SK-N-MC (cell line): ENCODE results near the gene MAP7D1.
A peak's percentile ranks its signal among the peaks of the same experiment; 100 is the strongest.

Experiments used
- DNase-seq: peaks from one replicate; pipeline ENCODE4 v3.0.0-alpha.2; 2011; ENCODE audit warnings: low read depth, low spot score
- H3K27ac ChIP-seq: fragments of 200-600 bp; sonication (generic); 2 replicates; pipeline ENCODE4 v1.5.1; 2016; ENCODE audit warnings: mixed run types
- H3K36me3 ChIP-seq: fragments of 200-600 bp; sonication (generic); 2 replicates; pipeline ENCODE4 v1.6.1; 2017; ENCODE audit warnings: antibody characterized with exemption, low read length, mixed read lengths; ENCODE audit not compliant: insufficient read depth
- H3K4me3 ChIP-seq: fragments of 200-600 bp; sonication (generic); 2 replicates; pipeline ENCODE4 v1.5.1; 2016
- H3K9ac ChIP-seq: fragments of 200-600 bp; sonication (generic); 2 replicates; pipeline ENCODE4 v1.8.0; 2017; ENCODE audit warnings: mixed run types, mixed read lengths; ENCODE audit not compliant: insufficient read length
- H3K9me3 ChIP-seq: fragments of 200-600 bp; sonication (generic); 2 replicates; pipeline ENCODE4 v1.6.1; 2017; ENCODE audit warnings: low read depth, mild to moderate bottlenecking, antibody characterized with exemption, low read length, moderate library complexity, mixed read lengths
- EZH2 ChIP-seq: fragments of 200-600 bp; sonication (generic); IDR thresholded peaks from one replicate; pipeline ENCODE4 v1.6.1; 2017; ENCODE audit warnings: antibody characterized with exemption
- FOXP2 ChIP-seq: optimal IDR thresholded peaks from 2 replicates; pipeline ENCODE3; 2011; ENCODE audit warnings: mild to moderate bottlenecking, moderate library complexity; ENCODE audit not compliant: insufficient read depth; ENCODE audit errors: extremely low read length, control extremely low read depth
- POLR2AphosphoS5 ChIP-seq: IDR thresholded peaks from 2 replicates; pipeline ENCODE4 v1.6.1; 2012; ENCODE audit warnings: mild to moderate bottlenecking, low read depth, low read length, borderline replicate concordance

The MAP7D1 gene

GRCh38 chr1:36155408-36156328 is at the start of gene MAP7D1:
Gene MAP7D1, plus strand, starts transcription at chr1:36156160. Its CDS starts 258 bp downstream, at chr1:36156418.
- peak within 1 kb of the TSS; percentile 98 for H3K4me3 ChIP-seq
- peak within 1 kb of the TSS; percentile 89 for H3K27ac ChIP-seq
- peaks cover 9% of the 10 kb centered on the region; the same call in 1 of the 2 replicates for H3K36me3 ChIP-seq
- H3K9ac ChIP-seq: peak within 1 kb of the TSS; percentile 88
- no peak for DNase-seq
- TF ChIP-seq FOXP2 (no peak), POLR2AphosphoS5 (peak; percentile 91), EZH2 (no peak)
- H3K9me3 ChIP-seq: no peaks in the 10 kb centered on the region

GRCh38 chr1:36106269-36106668 is 49.7 kb upstream of the MAP7D1 start:
- H3K9ac ChIP-seq: no peak overlapping the region
- H3K36me3 ChIP-seq: no peaks in the 10 kb centered on the region
- H3K9me3 ChIP-seq: no peaks in the 10 kb centered on the region
- DNase-seq: no peak
- no peak for TF ChIP-seq FOXP2
- no peak for TF ChIP-seq EZH2
- TF ChIP-seq POLR2AphosphoS5: no peak
- no peak overlapping the region for H3K4me3 ChIP-seq
- no peak overlapping the region for H3K27ac ChIP-seq

DNA sequence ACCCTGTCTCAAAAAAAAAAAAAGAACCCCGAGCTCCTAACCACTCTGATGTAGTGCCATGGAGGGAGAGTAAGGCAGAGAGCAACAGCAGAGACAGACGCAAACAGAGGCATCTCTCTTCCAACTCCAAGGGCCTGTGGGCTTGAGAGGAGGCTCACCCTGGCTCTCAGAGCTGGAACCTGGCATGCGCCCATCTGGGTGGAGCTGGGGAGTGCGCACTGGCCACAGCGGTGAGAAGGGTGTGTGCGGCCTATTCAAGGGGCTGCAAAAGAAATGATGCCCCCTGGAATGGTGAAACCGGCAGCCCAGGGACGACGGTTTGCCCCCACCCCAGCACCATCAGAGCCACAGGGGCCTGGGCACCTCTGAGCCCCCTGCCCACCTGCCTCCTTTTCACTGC is 48.6 kb upstream of the MAP7D1 start:
- no peak for DNase-seq
- H3K4me3 ChIP-seq: no peak overlapping the region
- no peaks in the 10 kb centered on the region for H3K9me3 ChIP-seq
- H3K36me3 ChIP-seq: no peaks in the 10 kb centered on the region
- H3K9ac ChIP-seq: no peak overlapping the region
- TF ChIP-seq EZH2 (no peak), POLR2AphosphoS5 (no peak), FOXP2 (no peak)
- no peak overlapping the region for H3K27ac ChIP-seq

DNA sequence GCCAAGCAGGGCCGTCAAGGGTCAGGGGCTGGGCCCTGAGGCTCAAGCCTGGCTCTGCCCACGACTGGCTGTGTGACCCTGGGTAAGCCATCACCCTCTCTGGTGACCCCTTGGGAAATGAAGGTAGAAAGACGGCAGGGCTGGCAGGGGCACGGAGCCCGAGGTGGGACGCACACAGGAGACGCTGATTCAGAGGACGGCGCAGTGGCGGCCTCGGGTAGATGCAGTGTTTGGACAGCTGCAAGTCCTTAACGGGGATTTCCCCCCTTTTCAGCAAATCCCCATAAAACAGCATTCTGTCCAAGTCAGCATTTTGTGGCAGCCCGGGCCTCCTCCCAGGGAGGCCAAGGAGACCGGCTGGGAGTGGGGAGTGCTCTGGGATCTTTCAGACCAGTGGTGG is 47.6 kb upstream of the MAP7D1 start:
- Histone ChIP-seq H3K36me3 (no peaks in the 10 kb centered on the region), H3K9me3 (no peaks in the 10 kb centered on the region), H3K9ac (no peak overlapping the region), H3K27ac (peak overlapping the region; percentile 51; the same call in 1 of the 2 replicates), H3K4me3 (peak overlapping the region; percentile 51)
- TF ChIP-seq EZH2: no peak
- peak; percentile 36; the same call in 1 of the 2 replicates for TF ChIP-seq POLR2AphosphoS5
- TF ChIP-seq FOXP2: no peak
- DNase-seq: no peak

DNA sequence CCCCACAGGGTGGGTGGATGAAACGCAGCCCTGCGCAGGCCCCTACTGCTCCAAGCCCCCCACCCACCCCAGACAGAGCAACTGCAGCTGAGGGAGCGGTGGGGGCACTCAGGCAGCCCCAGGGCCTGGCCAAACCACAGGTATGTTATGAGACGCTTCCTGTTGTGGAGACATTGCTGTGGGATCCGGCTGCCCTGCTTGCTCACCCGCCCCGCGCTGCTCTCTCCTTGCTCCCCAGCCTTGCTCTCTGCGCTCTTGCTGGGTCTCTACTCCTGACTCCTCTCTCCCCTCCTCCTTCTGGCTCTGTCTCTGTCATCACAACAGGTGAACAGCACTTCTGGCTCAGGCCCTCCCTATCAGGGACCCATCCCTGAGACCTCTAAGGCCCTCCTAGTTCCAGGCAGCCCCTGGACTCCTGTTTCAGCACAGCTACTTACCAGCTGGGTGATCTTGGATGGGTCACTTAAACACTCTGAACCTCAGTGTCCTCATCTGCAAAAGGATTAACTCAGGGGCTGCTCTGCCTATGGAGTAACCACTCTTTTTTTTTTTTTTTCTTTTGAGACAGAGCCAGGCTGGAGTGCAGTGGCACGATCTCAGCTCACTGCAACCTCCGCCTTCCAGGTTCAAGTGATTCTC is 46.8 kb upstream of the MAP7D1 start:
- peak overlapping the region; percentile 51 for H3K27ac ChIP-seq
- no peak overlapping the region for H3K9ac ChIP-seq
- H3K36me3 ChIP-seq: no peaks in the 10 kb centered on the region
- no peak for DNase-seq
- H3K4me3 ChIP-seq: peak overlapping the region; percentile 51
- no peaks in the 10 kb centered on the region for H3K9me3 ChIP-seq
- TF ChIP-seq FOXP2: no peak
- no peak for TF ChIP-seq EZH2
- no peak for TF ChIP-seq POLR2AphosphoS5

DNA sequence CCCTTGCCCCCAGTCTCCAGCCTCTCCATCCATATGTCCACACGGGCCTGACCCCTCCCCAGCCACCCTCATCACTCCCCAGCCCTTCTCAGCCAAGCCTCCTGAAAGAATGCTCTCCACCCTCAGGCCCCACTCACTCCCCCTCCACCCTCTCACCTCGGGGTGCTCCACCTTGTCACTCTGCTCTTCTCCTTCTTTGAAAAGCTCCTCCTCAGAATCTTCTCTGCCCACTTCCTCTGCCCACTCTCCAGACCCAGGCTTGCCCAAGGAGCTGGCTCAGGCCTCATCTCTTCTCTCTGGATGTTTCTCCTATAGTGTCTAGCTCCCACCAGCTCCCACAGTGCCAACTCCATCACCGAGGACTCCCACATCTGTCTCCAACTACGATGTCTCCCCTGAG is 44.8 kb upstream of the MAP7D1 start:
- TF ChIP-seq FOXP2 (no peak), POLR2AphosphoS5 (no peak), EZH2 (no peak)
- Histone ChIP-seq H3K9ac (no peak overlapping the region), H3K36me3 (no peaks in the 10 kb centered on the region), H3K4me3 (no peak overlapping the region), H3K27ac (no peak overlapping the region), H3K9me3 (no peaks in the 10 kb centered on the region)
- no peak for DNase-seq

DNA sequence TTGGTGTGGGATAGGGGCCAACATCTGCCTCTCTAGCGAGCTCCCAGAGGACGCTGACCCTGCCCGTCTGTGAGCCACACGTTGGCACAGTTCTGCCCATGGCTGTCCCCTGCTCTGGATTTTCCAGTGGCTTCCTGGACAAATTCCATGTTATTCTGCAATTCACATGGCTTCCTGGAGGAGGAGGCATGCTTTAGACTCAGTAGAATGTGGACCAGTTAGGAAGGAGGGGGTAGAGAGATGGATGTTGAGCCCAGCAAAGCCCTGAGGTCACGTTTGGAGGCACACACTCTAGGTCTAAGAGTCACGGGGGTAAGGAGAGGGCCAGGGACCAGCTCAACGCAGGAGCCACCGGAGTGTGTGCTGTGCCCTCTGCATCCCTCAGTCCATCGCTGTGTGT is 43.1 kb upstream of the MAP7D1 start:
- Histone ChIP-seq H3K9me3 (no peaks in the 10 kb centered on the region), H3K27ac (no peak overlapping the region), H3K36me3 (no peaks in the 10 kb centered on the region), H3K9ac (no peak overlapping the region), H3K4me3 (no peak overlapping the region)
- no peak for DNase-seq
- no peak for TF ChIP-seq FOXP2
- no peak for TF ChIP-seq EZH2
- TF ChIP-seq POLR2AphosphoS5: no peak

DNA sequence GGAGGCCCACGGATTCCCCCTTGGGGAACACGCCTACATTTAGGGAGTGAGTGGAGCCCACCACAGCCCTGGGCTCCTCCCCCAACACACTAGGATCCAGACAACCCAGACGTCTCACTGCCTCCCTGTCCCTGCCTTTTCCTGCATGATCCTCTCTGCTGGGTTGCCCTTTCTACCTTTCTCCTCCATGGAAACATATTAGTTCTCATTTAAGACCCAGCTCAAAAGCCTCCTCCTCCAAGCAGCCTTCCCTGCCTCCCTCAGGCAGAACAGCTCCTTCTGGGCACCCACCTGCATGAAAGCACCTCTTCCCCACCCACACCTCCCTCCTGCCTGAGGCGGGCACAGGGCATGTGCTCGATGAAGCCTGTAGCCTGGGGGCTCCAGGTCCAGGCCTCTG is 41.6 kb upstream of the MAP7D1 start:
- H3K9me3 ChIP-seq: no peaks in the 10 kb centered on the region
- no peak for TF ChIP-seq POLR2AphosphoS5
- no peak for TF ChIP-seq EZH2
- TF ChIP-seq FOXP2: no peak
- no peak for DNase-seq
- H3K4me3 ChIP-seq: no peak overlapping the region
- no peaks in the 10 kb centered on the region for H3K36me3 ChIP-seq
- no peak overlapping the region for H3K9ac ChIP-seq
- no peak overlapping the region for H3K27ac ChIP-seq
